ENCODE measurements around the gene EIF3L. TPM values are rescaled to one million over a fixed set of nuclear protein-coding genes. Genes with fewer than 3 reads are reported as not detected.
A peak's percentile ranks its signal among the peaks of the same experiment; 100 is the strongest.

Gene EIF3L
- total and polyA plus RNA-seq, 2 of the 8 experiments (the other 6 are each of a cell fraction or from before 2014, with no cell fraction given), result 639 to 886 TPM

DNA sequence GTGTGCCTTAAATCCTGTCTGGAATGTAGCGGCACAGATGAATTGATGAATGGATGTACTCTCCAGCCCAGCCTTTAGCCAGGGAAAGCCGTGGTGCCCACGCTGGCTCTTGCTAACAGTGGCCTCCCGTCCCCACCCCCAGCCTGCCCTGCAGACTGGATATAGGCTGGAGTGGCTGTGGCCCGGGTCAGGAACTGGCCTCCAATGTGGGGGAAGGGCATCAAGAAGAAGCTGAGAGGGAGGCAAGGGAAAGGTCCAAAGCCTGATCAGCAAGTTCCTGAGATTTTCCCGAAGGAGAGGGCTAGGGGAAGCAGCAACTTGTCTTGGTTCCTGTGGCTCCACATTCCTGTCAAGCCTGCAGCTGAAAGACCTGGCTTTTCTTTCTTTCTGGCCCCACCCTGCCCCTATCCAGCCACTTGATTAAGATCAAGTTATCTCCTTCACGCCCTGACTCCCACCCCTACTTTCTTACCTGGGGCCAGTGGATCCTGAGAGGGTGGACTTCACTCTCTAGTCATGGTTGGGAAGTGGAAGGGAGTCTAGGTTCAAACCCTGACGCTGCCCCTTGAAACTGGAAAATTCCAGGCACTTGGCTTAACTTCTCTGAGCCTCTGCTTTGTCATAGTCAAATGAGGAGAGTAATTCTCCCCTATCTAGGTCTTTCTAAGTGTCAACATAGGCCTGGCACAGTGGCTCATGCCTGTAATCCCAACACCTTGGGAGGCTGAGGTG is 45.9 kb downstream of the EIF3L start (continued):
- TF ChIP-seq, protein P1, sequence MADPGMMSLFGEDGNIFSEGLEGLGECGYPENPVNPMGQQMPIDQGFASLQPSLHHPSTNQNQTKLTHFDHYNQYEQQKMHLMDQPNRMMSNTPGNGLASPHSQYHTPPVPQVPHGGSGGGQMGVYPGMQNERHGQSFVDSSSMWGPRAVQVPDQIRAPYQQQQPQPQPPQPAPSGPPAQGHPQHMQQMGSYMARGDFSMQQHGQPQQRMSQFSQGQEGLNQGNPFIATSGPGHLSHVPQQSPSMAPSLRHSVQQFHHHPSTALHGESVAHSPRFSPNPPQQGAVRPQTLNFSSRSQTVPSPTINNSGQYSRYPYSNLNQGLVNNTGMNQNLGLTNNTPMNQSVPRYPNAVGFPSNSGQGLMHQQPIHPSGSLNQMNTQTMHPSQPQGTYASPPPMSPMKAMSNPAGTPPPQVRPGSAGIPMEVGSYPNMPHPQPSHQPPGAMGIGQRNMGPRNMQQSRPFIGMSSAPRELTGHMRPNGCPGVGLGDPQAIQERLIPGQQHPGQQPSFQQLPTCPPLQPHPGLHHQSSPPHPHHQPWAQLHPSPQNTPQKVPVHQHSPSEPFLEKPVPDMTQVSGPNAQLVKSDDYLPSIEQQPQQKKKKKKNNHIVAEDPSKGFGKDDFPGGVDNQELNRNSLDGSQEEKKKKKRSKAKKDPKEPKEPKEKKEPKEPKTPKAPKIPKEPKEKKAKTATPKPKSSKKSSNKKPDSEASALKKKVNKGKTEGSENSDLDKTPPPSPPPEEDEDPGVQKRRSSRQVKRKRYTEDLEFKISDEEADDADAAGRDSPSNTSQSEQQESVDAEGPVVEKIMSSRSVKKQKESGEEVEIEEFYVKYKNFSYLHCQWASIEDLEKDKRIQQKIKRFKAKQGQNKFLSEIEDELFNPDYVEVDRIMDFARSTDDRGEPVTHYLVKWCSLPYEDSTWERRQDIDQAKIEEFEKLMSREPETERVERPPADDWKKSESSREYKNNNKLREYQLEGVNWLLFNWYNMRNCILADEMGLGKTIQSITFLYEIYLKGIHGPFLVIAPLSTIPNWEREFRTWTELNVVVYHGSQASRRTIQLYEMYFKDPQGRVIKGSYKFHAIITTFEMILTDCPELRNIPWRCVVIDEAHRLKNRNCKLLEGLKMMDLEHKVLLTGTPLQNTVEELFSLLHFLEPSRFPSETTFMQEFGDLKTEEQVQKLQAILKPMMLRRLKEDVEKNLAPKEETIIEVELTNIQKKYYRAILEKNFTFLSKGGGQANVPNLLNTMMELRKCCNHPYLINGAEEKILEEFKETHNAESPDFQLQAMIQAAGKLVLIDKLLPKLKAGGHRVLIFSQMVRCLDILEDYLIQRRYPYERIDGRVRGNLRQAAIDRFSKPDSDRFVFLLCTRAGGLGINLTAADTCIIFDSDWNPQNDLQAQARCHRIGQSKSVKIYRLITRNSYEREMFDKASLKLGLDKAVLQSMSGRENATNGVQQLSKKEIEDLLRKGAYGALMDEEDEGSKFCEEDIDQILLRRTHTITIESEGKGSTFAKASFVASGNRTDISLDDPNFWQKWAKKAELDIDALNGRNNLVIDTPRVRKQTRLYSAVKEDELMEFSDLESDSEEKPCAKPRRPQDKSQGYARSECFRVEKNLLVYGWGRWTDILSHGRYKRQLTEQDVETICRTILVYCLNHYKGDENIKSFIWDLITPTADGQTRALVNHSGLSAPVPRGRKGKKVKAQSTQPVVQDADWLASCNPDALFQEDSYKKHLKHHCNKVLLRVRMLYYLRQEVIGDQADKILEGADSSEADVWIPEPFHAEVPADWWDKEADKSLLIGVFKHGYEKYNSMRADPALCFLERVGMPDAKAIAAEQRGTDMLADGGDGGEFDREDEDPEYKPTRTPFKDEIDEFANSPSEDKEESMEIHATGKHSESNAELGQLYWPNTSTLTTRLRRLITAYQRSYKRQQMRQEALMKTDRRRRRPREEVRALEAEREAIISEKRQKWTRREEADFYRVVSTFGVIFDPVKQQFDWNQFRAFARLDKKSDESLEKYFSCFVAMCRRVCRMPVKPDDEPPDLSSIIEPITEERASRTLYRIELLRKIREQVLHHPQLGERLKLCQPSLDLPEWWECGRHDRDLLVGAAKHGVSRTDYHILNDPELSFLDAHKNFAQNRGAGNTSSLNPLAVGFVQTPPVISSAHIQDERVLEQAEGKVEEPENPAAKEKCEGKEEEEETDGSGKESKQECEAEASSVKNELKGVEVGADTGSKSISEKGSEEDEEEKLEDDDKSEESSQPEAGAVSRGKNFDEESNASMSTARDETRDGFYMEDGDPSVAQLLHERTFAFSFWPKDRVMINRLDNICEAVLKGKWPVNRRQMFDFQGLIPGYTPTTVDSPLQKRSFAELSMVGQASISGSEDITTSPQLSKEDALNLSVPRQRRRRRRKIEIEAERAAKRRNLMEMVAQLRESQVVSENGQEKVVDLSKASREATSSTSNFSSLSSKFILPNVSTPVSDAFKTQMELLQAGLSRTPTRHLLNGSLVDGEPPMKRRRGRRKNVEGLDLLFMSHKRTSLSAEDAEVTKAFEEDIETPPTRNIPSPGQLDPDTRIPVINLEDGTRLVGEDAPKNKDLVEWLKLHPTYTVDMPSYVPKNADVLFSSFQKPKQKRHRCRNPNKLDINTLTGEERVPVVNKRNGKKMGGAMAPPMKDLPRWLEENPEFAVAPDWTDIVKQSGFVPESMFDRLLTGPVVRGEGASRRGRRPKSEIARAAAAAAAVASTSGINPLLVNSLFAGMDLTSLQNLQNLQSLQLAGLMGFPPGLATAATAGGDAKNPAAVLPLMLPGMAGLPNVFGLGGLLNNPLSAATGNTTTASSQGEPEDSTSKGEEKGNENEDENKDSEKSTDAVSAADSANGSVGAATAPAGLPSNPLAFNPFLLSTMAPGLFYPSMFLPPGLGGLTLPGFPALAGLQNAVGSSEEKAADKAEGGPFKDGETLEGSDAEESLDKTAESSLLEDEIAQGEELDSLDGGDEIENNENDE (IDR thresholded peaks at IDR 0.05; ENCODE audit: insufficient replicate concordance, low read length), result no peak
- TF ChIP-seq GTF2F1 (IDR thresholded peaks at IDR 0.05; ENCODE audit: borderline replicate concordance, low read depth, low read length), result no peak
- TF ChIP-seq SRF (IDR thresholded peaks at IDR 0.05; ENCODE audit: low read depth, low read length), result no peak
- TF ChIP-seq EGR1 (IDR thresholded peaks at IDR 0.05; ENCODE audit: borderline replicate concordance, low read depth, low read length), result peak; percentile 10; the same call in 1 of the 2 replicates
- TF ChIP-seq FOSL1 (IDR thresholded peaks at IDR 0.05; ENCODE audit: insufficient read depth, low read depth, low read length), result no peak
- no peak for TF ChIP-seq JUN (IDR thresholded peaks at IDR 0.05; ENCODE audit: low read depth, low read length)
- TF ChIP-seq, protein P2, sequence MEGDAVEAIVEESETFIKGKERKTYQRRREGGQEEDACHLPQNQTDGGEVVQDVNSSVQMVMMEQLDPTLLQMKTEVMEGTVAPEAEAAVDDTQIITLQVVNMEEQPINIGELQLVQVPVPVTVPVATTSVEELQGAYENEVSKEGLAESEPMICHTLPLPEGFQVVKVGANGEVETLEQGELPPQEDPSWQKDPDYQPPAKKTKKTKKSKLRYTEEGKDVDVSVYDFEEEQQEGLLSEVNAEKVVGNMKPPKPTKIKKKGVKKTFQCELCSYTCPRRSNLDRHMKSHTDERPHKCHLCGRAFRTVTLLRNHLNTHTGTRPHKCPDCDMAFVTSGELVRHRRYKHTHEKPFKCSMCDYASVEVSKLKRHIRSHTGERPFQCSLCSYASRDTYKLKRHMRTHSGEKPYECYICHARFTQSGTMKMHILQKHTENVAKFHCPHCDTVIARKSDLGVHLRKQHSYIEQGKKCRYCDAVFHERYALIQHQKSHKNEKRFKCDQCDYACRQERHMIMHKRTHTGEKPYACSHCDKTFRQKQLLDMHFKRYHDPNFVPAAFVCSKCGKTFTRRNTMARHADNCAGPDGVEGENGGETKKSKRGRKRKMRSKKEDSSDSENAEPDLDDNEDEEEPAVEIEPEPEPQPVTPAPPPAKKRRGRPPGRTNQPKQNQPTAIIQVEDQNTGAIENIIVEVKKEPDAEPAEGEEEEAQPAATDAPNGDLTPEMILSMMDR (IDR thresholded peaks at IDR 0.05; ENCODE audit: control extremely low read depth in 1 of 3, insufficient read depth in 1 of 3, low read depth in 1 of 3, low read length in 3 of 3), result no peak
